GM12892 (cell line): Measurements from ENCODE around the gene ASIC2.

ENCODE experiments used
- POLR2A ChIP-seq: IDR thresholded peaks from 2 replicates; pipeline ENCODE4 v1.6.1; 2011; ENCODE audit warnings: low read depth, low read length, control low read depth
- POLR2AphosphoS5 ChIP-seq: IDR thresholded peaks from 2 replicates; pipeline ENCODE4 v1.6.1; 2011; ENCODE audit warnings: low read depth, low read length, control low read depth
- TAF1 ChIP-seq: IDR thresholded peaks from 2 replicates; pipeline ENCODE4 v1.6.1; 2011; ENCODE audit warnings: low read depth, mild to moderate bottlenecking, control low read depth, low read length, borderline replicate concordance

GRCh38 chr17:33220036-33220435, 73.1 kb downstream of the ASIC2 start:
- no peak for TF ChIP-seq POLR2AphosphoS5
- no peak for TF ChIP-seq POLR2A
- no peak for TF ChIP-seq TAF1
